Measurements from ENCODE around the gene MOSPD2.

Gene MOSPD2

GRCh38 chrX:14872851-14873675 is at the start of gene MOSPD2, which contains the start of gene FANCB:
MOSPD2 (plus strand) TSS chrX:14873421; CDS start chrX:14873529, 108 bp downstream.
FANCB (minus strand) TSS chrX:14873069; CDS start chrX:14865510, 7,559 bp downstream.
- H3K4me3 ChIP-seq (replicated peaks in 1 of 2; ENCODE audit: low read depth in 2 of 2, low read length in 2 of 2), result peak within 1 kb of the TSS; percentile 76 to 84
- DNase-seq (ENCODE audit: low read depth in 2 of 2), result peak; percentile 94 to 96
- no peak for TF ChIP-seq CTCF (IDR thresholded peaks at IDR 0.05; ENCODE audit: low read depth, low read length)

GRCh38 chrX:14825851-14826250 is 47.4 kb upstream of the MOSPD2 start:
- DNase-seq (ENCODE audit: low read depth in 2 of 2), result no peak
- H3K4me3 ChIP-seq (replicated peaks in 1 of 2; ENCODE audit: low read depth in 2 of 2, low read length in 2 of 2), result no peak overlapping the region
- TF ChIP-seq CTCF (IDR thresholded peaks at IDR 0.05; ENCODE audit: low read depth, low read length), result no peak

- DNase-seq (ENCODE audit: low read depth in 2 of 2), result no peak
- no peak for TF ChIP-seq CTCF (IDR thresholded peaks at IDR 0.05; ENCODE audit: low read depth, low read length)
- no peak overlapping the region for H3K4me3 ChIP-seq (replicated peaks in 1 of 2; ENCODE audit: low read depth in 2 of 2, low read length in 2 of 2)
Observed at GRCh38 chrX:14826319-14826718, 46.9 kb upstream of the MOSPD2 start.

- H3K4me3 ChIP-seq (replicated peaks in 1 of 2; ENCODE audit: low read depth in 2 of 2, low read length in 2 of 2), result no peak overlapping the region
- no peak for TF ChIP-seq CTCF (IDR thresholded peaks at IDR 0.05; ENCODE audit: low read depth, low read length)
- no peak for DNase-seq (ENCODE audit: low read depth in 2 of 2)
Observed at GRCh38 chrX:14829643-14830042, 43.6 kb upstream of the MOSPD2 start.

GRCh38 chrX:14832151-14832550 is 41.1 kb upstream of the MOSPD2 start:
- no peak overlapping the region for H3K4me3 ChIP-seq (replicated peaks in 1 of 2; ENCODE audit: low read depth in 2 of 2, low read length in 2 of 2)
- no peak for TF ChIP-seq CTCF (IDR thresholded peaks at IDR 0.05; ENCODE audit: low read depth, low read length)
- peak; percentile 2 to 59 for DNase-seq (ENCODE audit: low read depth in 2 of 2)

GRCh38 chrX:14832586-14832985 is 40.6 kb upstream of the MOSPD2 start:
- no peak for TF ChIP-seq CTCF (IDR thresholded peaks at IDR 0.05; ENCODE audit: low read depth, low read length)
- DNase-seq (ENCODE audit: low read depth in 2 of 2), result peak; percentile 0 to 5
- H3K4me3 ChIP-seq (replicated peaks in 1 of 2; ENCODE audit: low read depth in 2 of 2, low read length in 2 of 2), result no peak overlapping the region
